PC-9 (cell line): ENCODE measurements around the gene MYBPH. TPM values are rescaled to one million over a fixed set of nuclear protein-coding genes. Genes with fewer than 3 reads are reported as not detected.

ENCODE experiments used
- BruUV-seq: library from RNA; stranded (reverse); fragments of 400-500 nt; replicated peaks from 2 replicates; lab custom pipeline; 2021; lab: Mats Ljungman, UMichigan
- CTCF ChIA-PET: fragments of 300-600 bp; sonication (Branson Sonifier 250); formaldehyde crosslinking; loops from one replicate; lab custom pipeline; 2022; ENCODE audit warnings: antibody characterized with exemption; lab: Charles Lee
- POLR2A ChIA-PET: fragments of 300-600 bp; sonication (Branson Sonifier 250); formaldehyde crosslinking; loops from one replicate; lab custom pipeline; 2022; ENCODE audit warnings: antibody characterized with exemption; ENCODE audit not compliant: unreplicated experiment; lab: Charles Lee
- DNase-seq, 2 experiments: peaks; one replicate each; pipeline versions ENCODE4 v3.0.0 to v3.0.0-alpha.2; 2015 to 2022; ENCODE audit warnings: mixed read lengths in 1 of 2
- H2AFZ ChIP-seq: fragments of 200-600 bp; sonication (generic); 2 replicates; pipeline ENCODE4 v1.8.1; 2017; ENCODE audit warnings: antibody characterized with exemption
- H3F3A ChIP-seq: fragments of 200-600 bp; sonication (generic); 2 replicates; pipeline ENCODE4 v1.8.1; 2017; ENCODE audit warnings: antibody characterized with exemption, mild to moderate bottlenecking, low read depth; ENCODE audit not compliant: insufficient read depth
- H3K27ac ChIP-seq: fragments of 200-600 bp; sonication (generic); 2 replicates; pipeline ENCODE4 v1.6.1; 2016; ENCODE audit warnings: mixed run types
- H3K27me3 ChIP-seq: fragments of 200-600 bp; sonication (generic); 2 replicates; pipeline ENCODE4 v1.6.1; 2016; ENCODE audit warnings: low read depth, mixed run types; ENCODE audit not compliant: insufficient read depth
- H3K36me3 ChIP-seq: fragments of 200-600 bp; sonication (generic); 2 replicates; pipeline ENCODE4 v1.6.1; 2016; ENCODE audit warnings: low read depth, mixed run types
- H3K4me1 ChIP-seq: fragments of 200-600 bp; sonication (generic); replicated peaks from 2 replicates; pipeline ENCODE4 v1.6.1; 2016; ENCODE audit warnings: mixed run types; ENCODE audit not compliant: insufficient read depth
- H3K4me2 ChIP-seq: fragments of 200-600 bp; sonication (generic); 2 replicates; pipeline ENCODE4 v1.6.1; 2017; ENCODE audit warnings: mixed run types
- H3K4me3 ChIP-seq: fragments of 200-600 bp; sonication (generic); 2 replicates; pipeline ENCODE4 v1.6.1; 2016; ENCODE audit warnings: mixed run types
- H3K79me2 ChIP-seq: fragments of 200-600 bp; sonication (generic); 2 replicates; pipeline ENCODE4 v1.6.1; 2017; ENCODE audit warnings: low read depth, mixed run types
- H3K9me2 ChIP-seq: fragments of 200-600 bp; sonication (generic); 2 replicates; pipeline ENCODE4 v1.8.1; 2017; ENCODE audit warnings: mild to moderate bottlenecking; ENCODE audit not compliant: insufficient read depth
- H3K9me3 ChIP-seq: fragments of 200-600 bp; sonication (generic); 2 replicates; pipeline ENCODE4 v1.8.1; 2016; ENCODE audit warnings: low read depth; ENCODE audit not compliant: insufficient read depth
- H4K20me1 ChIP-seq: fragments of 200-600 bp; sonication (generic); 2 replicates; pipeline ENCODE4 v1.8.1; 2017; ENCODE audit not compliant: insufficient read depth
- EZH2 ChIP-seq: fragments of 200-600 bp; sonication (generic); IDR thresholded peaks from 2 replicates; pipeline ENCODE4 v1.8.0; 2017; ENCODE audit warnings: antibody characterized with exemption, low read depth
- intact Hi-C: fragments of 100-400 bp; cut with micrococcal nuclease; formaldehyde crosslinking; loops from one replicate; pipeline ENCODE4 v1.10.0; 2022; ENCODE audit not compliant: unreplicated experiment
- total RNA-seq: library from RNA; stranded (reverse); gene quantifications from 2 replicates; pipeline ENCODE4 v1.2.3, GENCODE V29; 2021
- TF ChIP-seq, protein P1 (sequence below): fragments of 200-600 bp; sonication (generic); conservative IDR thresholded peaks from 2 replicates; pipeline ENCODE4 v1.6.1; 2017; ENCODE audit warnings: mixed run types, antibody characterized with exemption, mild to moderate bottlenecking, moderate library complexity

The MYBPH gene
- total RNA-seq, 1 experiment from 2014 or later, result not detected

DNA sequence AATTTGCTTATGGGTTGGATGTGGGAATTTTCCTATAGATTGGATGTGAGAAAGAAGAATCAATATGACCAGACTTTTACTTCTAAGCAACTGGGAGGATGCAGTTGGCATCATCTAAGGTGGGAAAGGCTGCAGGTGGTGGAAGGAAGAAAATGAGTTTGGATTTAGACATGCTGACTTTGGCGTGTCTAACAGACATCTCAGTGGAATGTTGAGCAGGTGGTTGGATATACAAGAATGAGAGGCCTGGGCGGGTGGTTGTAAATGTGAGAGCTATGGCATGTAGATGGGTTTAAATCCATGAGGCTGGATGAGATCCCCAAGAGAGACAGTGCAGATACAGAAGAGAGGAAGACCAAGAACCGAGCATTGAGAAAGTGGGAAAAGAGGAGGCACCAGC lies 37.6 kb downstream of the MYBPH start:
- no TSS peak for BruUV-seq
- Histone ChIP-seq H3K36me3 (peaks cover 10% of the 10 kb centered on the region; the same call in 1 of the 2 replicates), H3F3A (peaks cover 42% of the 10 kb centered on the region), H3K4me3 (no peak overlapping the region), H3K9me2 (no peaks in the 10 kb centered on the region), H4K20me1 (no peaks in the 10 kb centered on the region), H3K4me2 (no peak overlapping the region), H3K79me2 (peaks cover 24% of the 10 kb centered on the region), H3K9me3 (no peaks in the 10 kb centered on the region), H3K27ac (no peak overlapping the region), H3K27me3 (no peaks in the 10 kb centered on the region), H3K4me1 (peaks cover 42% of the 10 kb centered on the region), H2AFZ (no peak overlapping the region)
- DNase-seq, result no peak
- intact Hi-C loops, result no loop called here
- ChIA-PET CTCF (no interaction called here), POLR2A (no interaction called here)
- no peak for TF ChIP-seq EZH2
- TF ChIP-seq, protein P1, sequence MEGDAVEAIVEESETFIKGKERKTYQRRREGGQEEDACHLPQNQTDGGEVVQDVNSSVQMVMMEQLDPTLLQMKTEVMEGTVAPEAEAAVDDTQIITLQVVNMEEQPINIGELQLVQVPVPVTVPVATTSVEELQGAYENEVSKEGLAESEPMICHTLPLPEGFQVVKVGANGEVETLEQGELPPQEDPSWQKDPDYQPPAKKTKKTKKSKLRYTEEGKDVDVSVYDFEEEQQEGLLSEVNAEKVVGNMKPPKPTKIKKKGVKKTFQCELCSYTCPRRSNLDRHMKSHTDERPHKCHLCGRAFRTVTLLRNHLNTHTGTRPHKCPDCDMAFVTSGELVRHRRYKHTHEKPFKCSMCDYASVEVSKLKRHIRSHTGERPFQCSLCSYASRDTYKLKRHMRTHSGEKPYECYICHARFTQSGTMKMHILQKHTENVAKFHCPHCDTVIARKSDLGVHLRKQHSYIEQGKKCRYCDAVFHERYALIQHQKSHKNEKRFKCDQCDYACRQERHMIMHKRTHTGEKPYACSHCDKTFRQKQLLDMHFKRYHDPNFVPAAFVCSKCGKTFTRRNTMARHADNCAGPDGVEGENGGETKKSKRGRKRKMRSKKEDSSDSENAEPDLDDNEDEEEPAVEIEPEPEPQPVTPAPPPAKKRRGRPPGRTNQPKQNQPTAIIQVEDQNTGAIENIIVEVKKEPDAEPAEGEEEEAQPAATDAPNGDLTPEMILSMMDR, result no peak

GRCh38 chr1:203137324-203137723 lies 38.3 kb downstream of the MYBPH start:
- Histone ChIP-seq H2AFZ (no peak overlapping the region), H3K4me3 (no peak overlapping the region), H3K27me3 (no peaks in the 10 kb centered on the region), H4K20me1 (no peaks in the 10 kb centered on the region), H3K79me2 (peaks cover 24% of the 10 kb centered on the region), H3K4me1 (peaks cover 47% of the 10 kb centered on the region), H3K4me2 (no peak overlapping the region), H3K36me3 (peaks cover 10% of the 10 kb centered on the region; the same call in 1 of the 2 replicates), H3K27ac (no peak overlapping the region), H3K9me3 (no peaks in the 10 kb centered on the region), H3K9me2 (no peaks in the 10 kb centered on the region), H3F3A (peaks cover 48% of the 10 kb centered on the region)
- POLR2A ChIA-PET, result no interaction called here
- CTCF ChIA-PET, result no interaction called here
- TF ChIP-seq, protein P1, result no peak
- no peak for TF ChIP-seq EZH2
- BruUV-seq, result no TSS peak
- DNase-seq, result no peak
- intact Hi-C loops, result no loop called here

DNA sequence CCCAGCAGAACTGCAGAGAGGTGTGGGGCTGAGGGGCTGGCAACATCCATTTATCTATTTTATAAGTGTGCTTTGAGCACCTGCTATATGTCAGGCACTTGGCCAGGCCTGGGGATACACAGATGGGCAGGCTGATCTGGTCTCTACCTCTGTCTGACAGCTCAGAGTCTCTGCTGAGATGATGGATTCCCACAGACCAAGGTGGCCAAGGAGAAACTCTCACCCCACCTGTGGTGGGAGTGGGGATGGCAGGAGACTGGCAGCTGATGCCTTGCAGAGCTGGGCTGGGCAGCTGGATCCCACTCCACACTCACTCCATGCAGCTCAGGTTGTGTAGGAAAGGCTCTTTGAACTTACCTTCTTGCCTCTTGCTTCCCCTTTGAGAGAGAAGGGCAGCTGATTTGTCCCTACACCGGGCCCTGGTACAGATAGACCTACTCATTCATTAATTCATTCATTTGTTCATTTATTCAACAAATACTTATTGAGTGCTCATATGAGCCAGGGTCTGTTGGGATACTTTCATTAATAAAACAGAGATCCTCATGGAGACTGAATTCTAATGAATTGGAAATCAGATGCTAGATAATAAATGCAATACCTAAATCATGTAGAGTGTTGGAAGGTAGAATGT lies 39.1 kb downstream of the MYBPH start:
- Histone ChIP-seq H3K4me2 (peak overlapping the region; percentile 67), H3K36me3 (peaks cover 5% of the 10 kb centered on the region; the same call in 1 of the 2 replicates), H4K20me1 (no peaks in the 10 kb centered on the region), H2AFZ (no peak overlapping the region), H3K9me2 (no peaks in the 10 kb centered on the region), H3F3A (peaks cover 48% of the 10 kb centered on the region), H3K27ac (peak overlapping the region; percentile 82), H3K4me1 (peaks cover 54% of the 10 kb centered on the region), H3K79me2 (peaks cover 24% of the 10 kb centered on the region), H3K27me3 (no peaks in the 10 kb centered on the region), H3K4me3 (peak overlapping the region; percentile 14; the same call in 1 of the 2 replicates), H3K9me3 (no peaks in the 10 kb centered on the region)
- intact Hi-C loops, result no loop called here
- ChIA-PET POLR2A (no interaction called here), CTCF (no interaction called here)
- TF ChIP-seq, protein P1, result peak; percentile 40; the same call in 1 of the 2 replicates
- TF ChIP-seq EZH2, result no peak
- no peak for DNase-seq
- BruUV-seq, result no TSS peak
